LNCaP clone FGC (cell line): Measurements from ENCODE around the gene UBXN10.

ENCODE experiments used
- DNase-seq: peaks from one replicate; pipeline ENCODE4 v3.0.0-alpha.2; 2011; ENCODE audit warnings: low read depth
- H3K4me3 ChIP-seq: 2 replicates; pipeline ENCODE4 v1.5.1; 2011; ENCODE audit warnings: mild to moderate bottlenecking, low read depth, low read length, control low read depth
- CTCF ChIP-seq: IDR thresholded peaks from 2 replicates; pipeline ENCODE4 v1.5.1; 2012; ENCODE audit warnings: mild to moderate bottlenecking; ENCODE audit not compliant: control insufficient read depth, insufficient read depth; ENCODE audit errors: extremely low read depth

UBXN10 gene

GRCh38 chr1:20172033-20172590 lies 13.8 kb upstream of the UBXN10 start:
- DNase-seq, result no peak
- TF ChIP-seq CTCF, result no peak

GRCh38 chr1:20174937-20175666 lies 10.8 kb upstream of the UBXN10 start:
- no peak for DNase-seq
- TF ChIP-seq CTCF, result no peak
- no peak overlapping the region for H3K4me3 ChIP-seq

More at GRCh38 chr1:20172033-20172590, 13.8 kb upstream of the UBXN10 start:
- H3K4me3 ChIP-seq, result no peak overlapping the region

- no peak overlapping the region for H3K4me3 ChIP-seq
- DNase-seq, result no peak
- TF ChIP-seq CTCF, result no peak
Measured at GRCh38 chr1:20178634-20179370, 7.1 kb upstream of the UBXN10 start.

- no peak for TF ChIP-seq CTCF
Measured at GRCh38 chr1:20179371-20180128, 6.3 kb upstream of the UBXN10 start.

GRCh38 chr1:20180129-20180843 lies 5.6 kb upstream of the UBXN10 start:
- no peak for DNase-seq
- no peak for TF ChIP-seq CTCF
- H3K4me3 ChIP-seq, result no peak overlapping the region

More at GRCh38 chr1:20179371-20180128, 6.3 kb upstream of the UBXN10 start:
- no peak overlapping the region for H3K4me3 ChIP-seq
- no peak for DNase-seq

- DNase-seq, result no peak
- no peak for TF ChIP-seq CTCF
- H3K4me3 ChIP-seq, result no peak overlapping the region
Measured at GRCh38 chr1:20180844-20181207, 5.1 kb upstream of the UBXN10 start.
